Stimulated activated CD4-positive, alpha-beta T cell treated with anti-CD3 and anti-CD28 coated beads, TNF-alpha, amount 100 ng/mL, for 48 hours (primary cell): ENCODE results near the gene CCHCR1.
"Not testable (repeated sequence)": the region's sequence is repeated elsewhere in the genome, so short reads cannot be mapped to it uniquely, and the experiment has no call there.

ENCODE experiments used
- DNase-seq, 3 donors: peaks; one replicate each; pipeline ENCODE4 v3.0.0-alpha.2; 2020; ENCODE audit warnings: low read depth in 3 of 3

CCHCR1 gene

DNA sequence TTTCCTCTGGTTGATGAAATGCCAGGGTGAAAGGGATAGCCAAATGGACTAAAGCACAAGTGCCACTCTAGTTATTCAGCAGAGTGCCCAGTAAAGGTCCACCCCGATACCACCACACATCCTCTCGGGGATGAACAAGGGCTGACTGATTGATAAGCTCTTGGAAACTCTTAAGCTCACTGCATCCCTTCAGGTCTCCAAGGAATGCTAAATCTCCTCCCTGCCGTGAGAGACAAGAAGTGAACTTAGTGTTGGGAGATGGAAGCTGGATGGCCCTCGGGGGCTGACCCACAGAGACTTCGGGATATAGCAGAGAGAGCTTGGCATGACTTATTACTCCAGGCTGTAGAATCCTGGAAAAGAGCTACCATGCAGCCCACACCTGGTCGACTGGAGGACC lies 26.3 kb upstream of the CCHCR1 start:
- not testable (repeated sequence) for DNase-seq

DNA sequence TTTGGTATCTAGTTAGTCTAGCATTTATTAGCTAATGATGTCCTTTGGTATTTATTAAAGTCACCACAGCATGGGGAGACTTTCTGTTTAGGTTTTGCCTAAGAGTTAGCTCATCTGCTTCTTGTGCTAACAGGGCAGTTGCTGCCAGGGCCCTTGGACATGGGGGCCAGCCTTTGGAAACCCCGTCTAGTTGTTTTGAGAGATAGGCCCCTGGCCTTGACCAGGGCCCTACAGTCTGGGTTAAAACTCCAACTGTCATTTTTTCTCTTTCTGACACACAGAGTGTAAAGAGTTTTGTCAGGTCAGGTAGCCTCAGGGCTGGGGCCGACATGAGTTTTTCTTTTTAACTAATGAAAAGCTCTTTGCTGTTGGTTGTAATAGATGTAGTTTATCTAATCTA lies 25.7 kb upstream of the CCHCR1 start:
- DNase-seq: not testable (repeated sequence)

DNA sequence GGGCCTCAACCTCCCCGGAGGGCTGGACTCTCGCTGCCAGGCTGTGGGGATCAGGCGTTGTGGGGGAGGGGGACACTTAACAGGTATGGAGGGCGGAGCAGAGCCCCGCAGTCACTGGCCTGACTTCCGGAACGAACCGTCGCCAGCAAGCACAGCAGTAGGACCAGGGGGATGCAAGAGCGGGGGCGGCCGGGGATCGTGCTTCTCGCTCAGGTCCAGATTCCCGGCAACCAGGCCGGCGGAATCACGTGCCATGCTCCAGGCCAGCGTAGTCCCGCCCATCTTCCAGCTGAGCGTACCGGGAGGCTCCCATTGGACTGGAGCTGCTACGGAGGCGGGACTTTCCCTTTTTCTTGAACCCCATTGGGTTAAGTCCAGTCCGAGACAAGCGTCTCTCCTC lies 22.9 kb upstream of the CCHCR1 start:
- peak in 2 of 3 donors; percentile 32 to 62 for DNase-seq

DNA sequence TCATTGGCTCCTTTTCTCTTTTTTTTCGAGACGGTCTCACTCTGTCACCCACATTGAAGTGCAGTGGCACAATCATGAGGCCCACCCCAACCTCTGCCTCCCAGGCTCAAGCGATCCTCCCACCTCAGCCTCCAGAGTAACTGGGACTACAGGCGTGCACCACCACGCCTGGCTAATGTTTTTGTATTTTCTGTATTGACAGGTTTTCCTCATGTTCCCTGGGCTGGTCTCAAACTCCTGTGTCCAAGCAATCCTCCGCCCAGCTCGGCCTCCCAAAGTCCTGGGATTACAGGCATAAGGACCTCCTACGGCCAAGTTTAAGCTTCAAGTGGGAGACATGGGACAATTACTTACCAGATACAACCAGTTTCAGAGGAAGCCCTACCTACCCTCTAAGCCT lies 22.3 kb upstream of the CCHCR1 start:
- no peak for DNase-seq

DNA sequence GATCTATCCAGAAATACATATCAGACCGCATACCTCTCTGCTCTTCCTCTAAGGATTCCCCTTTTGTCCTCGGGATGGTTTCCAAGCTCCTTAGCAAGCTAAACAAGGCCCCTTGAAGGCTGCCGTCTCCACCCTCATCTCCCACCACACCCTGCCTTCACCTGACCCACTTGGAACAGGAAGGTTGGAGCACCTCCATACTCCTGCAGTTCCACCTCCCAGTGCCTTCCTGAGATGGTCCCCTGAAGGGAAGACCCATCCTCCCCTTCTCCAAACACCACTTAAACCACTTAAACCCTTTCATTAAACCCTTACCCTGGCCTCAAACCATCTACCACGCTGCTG lies 21.4 kb upstream of the CCHCR1 start:
- DNase-seq: no peak

DNA sequence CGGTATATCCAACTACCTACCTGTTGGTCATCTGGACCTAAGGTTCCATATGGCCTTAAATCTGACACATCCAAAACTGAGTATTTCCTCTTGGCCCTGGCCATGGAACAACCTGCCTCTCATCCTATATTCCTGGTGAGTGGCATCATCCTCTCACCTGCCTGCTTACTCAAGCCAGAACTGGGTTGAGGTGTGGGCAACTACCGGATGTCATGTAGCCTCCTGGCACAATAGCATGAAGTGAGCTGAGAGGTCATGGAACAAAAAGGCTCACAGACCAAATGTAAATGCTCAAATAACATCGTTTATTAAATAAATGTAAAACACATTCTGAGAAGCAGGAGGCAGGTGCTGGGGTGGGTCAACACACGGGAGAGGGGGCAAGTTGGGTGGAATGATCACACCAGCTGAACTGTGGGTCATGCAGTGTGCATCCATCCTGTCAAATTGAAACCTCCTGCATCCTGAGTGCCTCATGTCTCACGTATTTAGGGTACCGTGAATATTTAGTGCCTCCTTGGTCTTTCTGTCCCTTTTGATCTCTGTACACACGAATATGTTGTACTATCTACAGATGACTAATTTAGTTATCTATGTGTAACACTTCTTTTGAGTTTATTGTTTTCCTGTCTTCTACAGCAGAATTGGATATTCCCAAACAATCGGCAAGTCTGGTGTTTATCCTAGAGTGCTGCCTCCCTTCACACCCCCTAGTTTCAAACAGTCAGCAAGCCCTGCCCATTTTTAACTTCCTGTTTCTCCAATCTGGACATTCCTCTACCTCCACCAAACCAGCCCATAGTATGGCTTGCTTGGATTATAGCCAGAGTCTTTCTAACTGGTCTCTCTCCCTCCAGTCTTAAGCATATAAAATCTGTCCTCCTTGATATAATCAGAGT lies 20.8 kb upstream of the CCHCR1 start:
- no peak for DNase-seq

DNA sequence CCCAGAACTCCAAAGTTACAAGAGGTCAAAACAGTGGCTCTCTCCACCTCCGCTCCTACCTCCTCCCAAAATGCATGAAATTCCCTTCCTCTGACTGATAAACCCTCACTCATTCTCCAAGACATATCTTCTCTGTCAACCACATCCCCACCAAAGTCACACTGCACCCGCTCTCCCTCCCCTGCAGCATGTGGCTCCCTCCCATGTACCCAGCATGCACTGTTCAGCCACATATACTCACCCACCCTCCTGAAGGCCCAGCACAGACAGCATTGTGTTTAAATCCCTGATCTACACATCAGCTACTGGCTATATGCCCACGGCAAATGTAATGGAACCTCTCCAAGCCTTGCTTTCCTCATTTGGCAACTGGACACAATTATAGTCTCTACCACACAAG lies 18.4 kb upstream of the CCHCR1 start:
- no peak for DNase-seq

DNA sequence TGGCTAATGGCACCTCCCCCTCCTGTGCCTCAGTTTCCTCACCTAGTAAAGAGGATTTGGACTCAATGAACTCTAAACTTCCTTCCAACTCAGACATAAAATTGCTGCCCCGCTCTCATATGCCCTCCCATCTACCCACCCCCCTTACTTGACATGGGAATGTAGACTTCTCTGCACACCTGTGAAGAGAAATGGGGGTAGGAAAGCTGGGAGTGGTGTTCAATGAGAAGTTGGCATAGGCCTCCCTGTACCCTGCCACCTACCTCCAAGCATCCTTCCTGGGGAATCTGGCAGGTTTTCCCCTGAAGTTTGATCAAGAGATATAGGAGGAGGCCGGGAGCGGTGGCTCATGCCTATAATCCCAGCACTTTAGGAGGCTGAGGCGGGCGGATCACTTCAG lies 16.8 kb upstream of the CCHCR1 start:
- DNase-seq: no peak

DNA sequence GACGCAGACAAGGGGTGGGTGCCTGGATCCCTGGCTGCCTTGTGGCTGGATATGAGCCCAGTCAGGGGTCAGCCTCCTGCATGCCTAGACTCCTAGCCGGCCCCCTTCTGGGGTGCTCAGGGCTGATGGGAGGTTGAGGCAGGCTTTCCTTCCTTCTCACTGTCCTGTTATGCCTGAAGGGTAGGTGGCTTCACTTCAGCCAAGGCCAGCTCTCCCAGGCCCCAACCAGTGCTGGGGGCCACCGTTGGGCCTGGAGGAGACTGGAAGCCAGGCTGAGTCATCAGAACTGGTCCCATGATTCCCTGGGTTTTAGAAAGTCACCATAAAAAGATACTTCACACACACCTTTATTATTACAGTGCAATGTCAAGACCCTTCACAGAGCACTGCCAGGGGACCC lies 15.8 kb upstream of the CCHCR1 start:
- no peak for DNase-seq

DNA sequence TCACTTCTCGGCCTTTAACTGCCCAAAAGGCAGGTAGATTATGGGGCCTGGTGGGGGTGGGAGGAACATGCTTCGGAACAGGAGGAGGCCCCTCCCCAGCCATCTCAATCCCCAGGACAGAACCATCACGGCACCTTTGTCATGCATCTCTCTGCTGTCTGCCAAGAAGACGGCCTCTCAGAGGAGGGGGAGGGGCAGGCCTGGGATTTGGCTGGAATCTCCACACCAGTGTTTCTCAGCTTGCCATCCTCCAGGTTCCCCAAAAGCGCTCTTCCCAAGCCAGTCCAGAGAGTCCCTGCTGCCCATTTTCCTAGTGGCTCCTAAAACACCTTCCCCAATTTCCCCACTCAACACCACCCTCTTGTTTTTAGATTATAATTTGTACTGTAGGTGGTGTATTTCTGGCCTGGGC lies 15.4 kb upstream of the CCHCR1 start:
- no peak for DNase-seq

DNA sequence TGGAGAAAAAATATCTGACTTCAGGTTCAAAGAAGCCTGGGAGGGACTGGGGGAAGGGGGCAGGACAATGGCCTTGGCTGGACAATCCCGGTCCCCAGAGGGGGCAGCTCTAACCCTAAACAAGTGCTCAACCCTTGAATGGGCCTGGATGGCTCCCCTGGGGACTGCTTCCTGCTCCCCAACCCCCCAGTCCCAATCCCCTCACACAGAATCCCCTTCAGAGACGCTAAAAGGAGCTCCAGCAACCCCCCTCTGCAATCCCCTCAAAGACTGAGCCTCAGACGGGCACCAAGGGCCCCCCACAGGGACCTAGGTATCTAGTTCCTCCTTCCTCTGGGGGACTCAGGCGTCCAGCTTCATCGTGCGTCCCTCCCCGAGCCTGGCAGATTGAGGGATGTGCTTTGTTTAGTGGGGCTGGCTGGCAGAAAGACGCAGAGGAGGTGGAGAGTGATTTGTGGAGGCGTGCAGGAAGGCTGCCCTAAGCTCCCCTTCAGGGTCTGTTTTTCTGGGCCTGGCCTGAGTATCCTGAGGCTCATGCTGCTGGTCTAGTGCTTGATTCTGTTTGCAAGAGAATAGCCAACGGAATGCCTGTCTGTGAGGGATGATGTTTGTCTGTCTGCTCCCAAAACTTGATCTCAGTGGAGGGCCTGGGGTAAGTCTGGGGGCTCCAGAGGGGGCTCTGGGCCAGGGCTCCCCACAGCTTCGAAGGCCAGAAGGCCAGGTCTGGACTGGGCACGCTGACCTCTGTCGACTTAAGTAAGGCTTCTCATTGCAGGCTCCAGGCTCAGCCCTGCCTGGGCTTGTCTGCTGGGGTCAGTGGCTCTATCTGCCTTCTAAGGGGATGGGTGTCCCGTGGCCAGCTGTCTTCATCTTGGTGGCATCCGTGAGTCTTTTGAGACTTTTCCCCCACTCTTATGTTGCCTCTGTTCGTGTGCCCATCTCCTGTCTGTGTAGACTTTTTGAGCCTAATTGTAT lies 14.6 kb upstream of the CCHCR1 start:
- DNase-seq: no peak

DNA sequence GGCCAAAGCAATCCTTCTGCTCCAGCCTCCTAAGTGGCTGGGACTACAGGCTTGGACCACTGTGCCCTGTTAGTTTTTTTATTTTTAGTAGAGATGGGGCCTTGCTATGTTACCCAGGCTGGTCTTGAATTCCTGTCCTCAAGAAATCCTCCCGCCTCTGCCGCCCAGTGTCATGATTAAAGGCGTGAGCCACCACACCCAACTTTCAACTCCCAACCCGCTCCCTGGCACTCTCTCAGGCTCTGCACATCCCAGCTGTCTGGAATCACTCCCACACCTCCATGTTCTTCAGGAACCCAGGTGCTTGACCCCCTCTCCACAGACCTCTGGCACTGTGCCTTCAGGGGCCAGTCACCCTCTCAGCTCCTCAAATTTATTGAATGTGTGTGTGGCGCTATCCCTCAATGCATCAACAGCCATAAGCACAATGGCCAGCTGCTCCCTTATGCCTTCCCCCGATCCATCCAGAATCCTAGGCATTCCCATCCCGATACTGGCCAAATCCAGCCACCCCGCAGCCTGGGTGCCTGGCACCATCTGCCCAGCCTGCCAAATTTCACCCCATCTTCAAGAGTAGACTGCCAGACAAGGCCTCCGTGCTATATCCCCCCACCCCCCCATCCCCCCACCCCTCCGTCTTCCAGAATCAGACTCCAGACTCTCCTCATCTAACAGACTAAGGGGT lies 13.5 kb upstream of the CCHCR1 start:
- no peak for DNase-seq

DNA sequence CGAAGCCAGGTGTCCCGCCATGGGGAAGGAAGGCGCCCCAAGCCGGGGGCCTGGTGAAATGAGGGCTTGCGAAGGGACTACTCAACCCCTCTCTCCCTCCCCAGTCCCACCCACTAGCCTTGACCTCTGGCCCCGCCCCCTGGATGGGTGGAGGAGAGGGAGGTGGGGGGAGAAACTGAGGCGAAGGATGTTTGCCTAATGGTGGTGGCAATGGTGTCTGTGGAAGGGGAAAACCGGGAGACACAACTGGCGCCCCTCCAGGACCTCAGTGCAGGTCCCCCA lies 12.9 kb upstream of the CCHCR1 start, which contains the start of gene POU5F1:
Gene POU5F1, minus strand, starts transcription at position 83 of the 282 bp plus-strand sequence. Its CDS starts 62 bp downstream, at position 21.
- no peak for DNase-seq

DNA sequence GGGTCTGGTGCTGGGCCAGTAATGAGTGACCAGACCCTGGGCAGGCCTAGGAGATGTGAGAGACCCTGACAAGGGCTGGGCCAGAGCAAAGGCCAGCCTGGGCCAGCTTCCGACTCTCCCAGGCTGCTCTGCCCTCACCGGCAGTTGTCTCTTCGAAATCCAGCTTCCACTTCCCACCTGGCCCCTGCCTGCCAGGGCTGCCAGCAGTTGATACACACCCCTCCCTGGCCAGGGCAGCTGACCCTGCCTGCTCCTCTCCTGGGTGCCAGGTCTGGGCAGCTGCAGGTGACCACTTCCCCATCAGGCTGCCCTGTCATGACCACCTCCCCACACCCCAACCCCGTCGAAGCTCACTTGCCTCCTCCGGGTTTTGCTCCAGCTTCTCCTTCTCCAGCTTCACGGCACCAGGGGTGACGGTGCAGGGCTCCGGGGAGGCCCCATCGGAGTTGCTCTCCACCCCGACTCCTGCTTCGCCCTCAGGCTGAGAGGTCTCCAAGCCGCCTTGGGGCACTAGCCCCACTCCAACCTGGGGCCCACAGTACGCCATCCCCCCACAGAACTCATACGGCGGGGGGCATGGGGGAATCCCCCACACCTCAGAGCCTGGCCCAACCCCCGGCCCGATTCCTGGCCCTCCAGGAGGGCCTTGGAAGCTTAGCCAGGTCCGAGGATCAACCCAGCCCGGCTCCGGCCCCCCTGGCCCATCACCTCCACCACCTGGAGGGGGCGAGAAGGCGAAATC lies 12.4 kb upstream of the CCHCR1 start:
- not testable (repeated sequence) for DNase-seq

DNA sequence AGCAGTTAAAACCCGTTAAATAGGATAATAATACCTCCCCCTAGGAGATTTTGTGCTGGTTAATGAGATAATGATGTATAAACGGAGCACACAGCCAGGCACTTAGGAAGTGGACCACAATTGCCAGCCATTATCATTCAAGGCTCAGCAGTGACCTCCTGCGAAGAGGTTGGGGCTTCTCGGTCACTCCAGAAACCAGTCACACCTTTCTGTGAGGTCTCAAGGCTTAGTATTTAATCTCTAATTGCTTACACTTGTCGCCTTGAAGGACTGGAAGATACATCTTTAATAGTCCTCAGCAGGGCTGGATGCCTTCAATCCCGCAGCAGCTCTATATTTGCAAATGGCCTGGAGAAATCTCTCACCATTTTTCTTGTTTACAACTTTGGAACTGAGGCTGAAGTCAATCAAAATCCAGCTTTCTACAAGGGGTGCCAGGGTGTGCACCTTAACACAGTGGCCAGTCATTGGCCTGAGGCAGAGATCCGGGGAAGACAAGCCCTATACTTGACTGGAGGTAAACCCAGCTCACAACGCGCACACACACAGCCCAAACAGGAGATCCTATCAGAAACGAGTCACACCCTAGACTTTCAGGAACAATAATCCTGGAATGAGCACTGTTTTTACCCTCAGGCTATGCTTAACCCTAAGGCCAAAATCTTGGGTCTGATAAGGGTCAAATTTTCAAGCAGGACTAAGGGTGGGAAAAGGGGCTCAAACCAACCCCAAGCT lies 11.7 kb upstream of the CCHCR1 start:
- DNase-seq: no peak

DNA sequence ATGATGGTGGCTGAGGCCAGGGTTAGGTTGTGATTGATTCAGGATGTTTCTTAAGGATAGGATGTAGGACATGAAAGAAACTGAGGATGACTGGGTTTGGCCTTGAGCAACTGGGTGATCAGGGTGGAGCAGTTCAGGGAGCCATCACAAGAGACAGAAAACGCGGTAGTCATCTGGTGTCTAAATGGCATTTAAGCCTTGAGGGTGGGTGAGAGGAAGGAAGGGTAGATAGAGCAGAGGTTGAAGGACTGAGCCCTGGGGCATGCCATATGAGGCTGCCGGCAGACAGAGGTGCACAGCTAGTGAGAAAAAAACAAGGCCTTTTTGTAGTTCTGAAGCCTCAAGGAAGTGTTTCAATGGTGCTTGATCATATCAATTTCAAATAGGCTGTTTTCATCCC lies 11.0 kb upstream of the CCHCR1 start:
- DNase-seq: no peak

DNA sequence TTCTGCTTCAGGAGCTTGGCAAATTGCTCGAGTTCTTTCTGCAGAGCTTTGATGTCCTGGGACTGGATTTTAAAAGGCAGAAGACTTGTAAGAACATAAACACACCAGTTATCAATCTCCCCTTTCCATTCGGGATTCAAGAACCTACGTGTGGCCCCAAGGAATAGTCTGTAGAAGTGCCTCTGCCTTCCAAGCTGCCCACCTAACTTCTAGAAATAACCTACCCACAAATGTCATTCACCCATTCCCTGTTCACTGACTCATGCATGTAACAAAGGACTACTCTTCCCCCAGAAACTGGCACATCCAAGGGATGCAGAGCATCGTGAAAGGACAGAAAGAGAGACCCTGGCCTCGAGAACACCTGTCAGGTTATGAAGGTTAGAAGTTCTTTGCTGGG lies 8.4 kb upstream of the CCHCR1 start:
- DNase-seq: no peak

DNA sequence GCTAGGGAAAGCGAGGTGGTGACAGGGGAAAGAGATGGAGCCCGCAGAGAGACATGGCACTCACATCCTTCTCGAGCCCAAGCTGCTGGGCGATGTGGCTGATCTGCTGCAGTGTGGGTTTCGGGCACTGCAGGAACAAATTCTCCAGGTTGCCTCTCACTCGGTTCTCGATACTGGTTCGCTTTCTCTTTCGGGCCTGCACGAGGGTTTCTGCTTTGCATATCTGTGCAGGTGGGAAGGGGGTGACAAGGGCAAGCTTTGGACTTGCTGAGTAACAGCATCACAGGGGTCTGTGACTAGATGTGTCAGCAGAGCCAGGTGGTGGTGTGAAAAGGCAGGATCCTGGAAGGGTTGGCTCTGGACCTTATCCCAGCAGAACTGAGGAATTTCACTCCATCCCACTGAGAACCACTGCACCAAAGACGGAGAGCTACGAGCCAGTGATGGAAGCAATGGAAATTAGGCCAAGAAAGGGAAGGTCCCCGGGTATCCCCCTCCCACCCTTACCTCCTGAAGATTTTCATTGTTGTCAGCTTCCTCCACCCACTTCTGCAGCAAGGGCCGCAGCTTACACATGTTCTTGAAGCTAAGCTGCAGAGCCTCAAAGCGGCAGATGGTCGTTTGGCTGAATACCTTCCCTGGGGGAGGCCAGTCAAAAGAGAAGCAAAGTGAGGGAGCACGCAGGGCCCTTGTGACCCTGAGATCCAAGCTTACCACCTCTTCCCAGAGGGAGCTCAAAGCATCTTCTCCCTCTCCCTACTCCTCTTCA lies 7.6 kb upstream of the CCHCR1 start:
- DNase-seq: not testable (repeated sequence)

DNA sequence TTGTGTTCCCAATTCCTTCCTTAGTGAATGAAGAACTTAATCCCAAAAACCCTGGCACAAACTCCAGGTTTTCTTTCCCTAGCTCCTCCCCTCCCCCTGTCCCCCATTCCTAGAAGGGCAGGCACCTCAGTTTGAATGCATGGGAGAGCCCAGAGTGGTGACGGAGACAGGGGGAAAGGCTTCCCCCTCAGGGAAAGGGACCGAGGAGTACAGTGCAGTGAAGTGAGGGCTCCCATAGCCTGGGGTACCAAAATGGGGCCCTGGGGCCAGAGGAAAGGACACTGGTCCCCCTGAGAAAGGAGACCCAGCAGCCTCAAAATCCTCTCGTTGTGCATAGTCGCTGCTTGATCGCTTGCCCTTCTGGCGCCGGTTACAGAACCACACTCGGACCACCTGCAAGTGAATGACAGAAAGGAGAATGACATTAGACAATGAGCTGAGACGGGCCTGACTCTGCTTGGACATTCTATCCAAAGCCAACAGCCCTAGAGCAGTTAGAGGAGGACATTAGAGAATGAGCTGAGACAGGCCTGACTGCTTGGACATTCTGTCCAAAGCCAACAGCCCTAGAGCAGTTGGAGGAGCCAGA lies 7.0 kb upstream of the CCHCR1 start:
- not testable (repeated sequence) for DNase-seq

DNA sequence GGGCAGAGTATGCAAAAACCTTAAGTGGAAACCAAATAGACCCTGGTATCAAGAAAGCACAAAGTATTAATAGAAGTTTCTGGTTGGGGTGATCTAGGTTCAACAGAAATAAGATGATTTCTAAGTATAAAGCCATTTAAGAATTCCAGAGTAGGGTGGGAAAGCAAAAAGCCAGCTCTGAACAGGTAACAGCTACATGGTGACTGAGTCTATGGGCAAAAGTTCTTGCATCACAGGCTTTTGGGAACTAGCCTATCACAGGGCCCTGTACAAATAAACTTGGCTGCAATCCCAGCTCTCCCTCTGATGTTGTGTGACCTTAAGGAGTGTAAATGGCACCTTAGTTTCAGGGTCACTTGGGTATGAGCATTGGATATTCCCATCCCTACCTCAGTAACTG lies 6.3 kb upstream of the CCHCR1 start:
- no peak for DNase-seq
